Measurements from ENCODE around the gene CPEB4.

The CPEB4 gene

GRCh38 chr5:173916233-173916632, 28.1 kb downstream of the CPEB4 start:
- DNase-seq (ENCODE audit: low spot score) = no peak

GRCh38 chr5:173917788-173918786, 29.9 kb downstream of the CPEB4 start:
- peak; percentile 89 for DNase-seq (ENCODE audit: low spot score)

- peak; percentile 73 for DNase-seq (ENCODE audit: low spot score)
Measured at GRCh38 chr5:173919443-173919842, 31.3 kb downstream of the CPEB4 start.

GRCh38 chr5:173920024-173920753, 32.0 kb downstream of the CPEB4 start:
- no peak for DNase-seq (ENCODE audit: low spot score)

GRCh38 chr5:173920866-173921555, 32.9 kb downstream of the CPEB4 start:
- peak; percentile 37 for DNase-seq (ENCODE audit: low spot score)

- DNase-seq (ENCODE audit: low spot score) = no peak
Measured at GRCh38 chr5:173922527-173922926, 34.4 kb downstream of the CPEB4 start.

- DNase-seq (ENCODE audit: low spot score) = no peak
Measured at GRCh38 chr5:173923218-173924095, 35.3 kb downstream of the CPEB4 start.

- no peak for DNase-seq (ENCODE audit: low spot score)
Measured at GRCh38 chr5:173924899-173925298, 36.8 kb downstream of the CPEB4 start.

- DNase-seq (ENCODE audit: low spot score) = peak; percentile 22
Measured at GRCh38 chr5:173925449-173926071, 37.4 kb downstream of the CPEB4 start.

GRCh38 chr5:173926359-173926758, 38.2 kb downstream of the CPEB4 start:
- DNase-seq (ENCODE audit: low spot score) = no peak

- DNase-seq (ENCODE audit: low spot score) = no peak
Measured at GRCh38 chr5:173928871-173929574, 40.9 kb downstream of the CPEB4 start.

- DNase-seq (ENCODE audit: low spot score) = no peak
Measured at GRCh38 chr5:173932695-173933139, 44.6 kb downstream of the CPEB4 start.

- DNase-seq (ENCODE audit: low spot score) = no peak
Measured at GRCh38 chr5:173933901-173934300, 45.8 kb downstream of the CPEB4 start.

GRCh38 chr5:173935396-173935795, 47.2 kb downstream of the CPEB4 start:
- no peak for DNase-seq (ENCODE audit: low spot score)

GRCh38 chr5:173940269-173940668, 52.1 kb downstream of the CPEB4 start:
- DNase-seq (ENCODE audit: low spot score) = no peak

GRCh38 chr5:173941102-173941501, 53.0 kb downstream of the CPEB4 start:
- DNase-seq (ENCODE audit: low spot score) = no peak

- no peak for DNase-seq (ENCODE audit: low spot score)
Measured at GRCh38 chr5:173941758-173942401, 53.7 kb downstream of the CPEB4 start.

GRCh38 chr5:173944511-173944910, 56.4 kb downstream of the CPEB4 start:
- DNase-seq (ENCODE audit: low spot score) = no peak

GRCh38 chr5:173945160-173945559, 57.0 kb downstream of the CPEB4 start:
- no peak for DNase-seq (ENCODE audit: low spot score)

GRCh38 chr5:173946323-173946722, 58.2 kb downstream of the CPEB4 start:
- no peak for DNase-seq (ENCODE audit: low spot score)
